HepG2 (cell line): Measurements from ENCODE around the gene CKS2. TPM values are rescaled to one million over a fixed set of nuclear protein-coding genes. Genes with fewer than 3 reads are reported as not detected.

ENCODE experiments used
- ATAC-seq: fragments of 200-7000 bp; cut with Tn5 transposase; 3 replicates; pipeline ENCODE4 v1.9.1; 2020; ENCODE audit warnings: mild to moderate bottlenecking, moderate library complexity
- BruUV-seq: library from RNA; stranded (reverse); fragments of 400-500 nt; replicated peaks from 2 replicates; lab custom pipeline; 2021; lab: Mats Ljungman, UMichigan
- CTCF ChIA-PET: fragments of 300-600 bp; formaldehyde crosslinking; extraction: SDS; loops from one replicate; lab custom pipeline; 2021; ENCODE audit warnings: low total read pairs, inconsistent platforms, low intra/inter-chr PET ratio; lab: Yijun Ruan, JAX
- POLR2A ChIA-PET: fragments of 350-600 bp; sonication (Branson Sonifier 250); formaldehyde crosslinking; loops from one replicate; lab custom pipeline; 2020; ENCODE audit warnings: antibody characterized with exemption, inconsistent platforms; lab: Yijun Ruan, JAX
- DNase-seq: peaks from one replicate; pipeline ENCODE4 v3.0.0-alpha.2; 2015; ENCODE audit warnings: low spot score
- FAIRE-seq: peaks from 3 replicates; lab custom pipeline; 2011; peaks lifted over from hg19 to GRCh38; lab: Jason Lieb, UNC
- H2AFZ ChIP-seq: one replicate; pipeline ENCODE4 v1.6.1; 2011; ENCODE audit warnings: low read length, inconsistent platforms
- H3K27ac ChIP-seq: fragments of 300-600 bp; 3 replicates; pipeline ENCODE4 v1.8.0; 2011; ENCODE audit warnings: mixed run types, mild to moderate bottlenecking, mixed read lengths, low read length, inconsistent platforms; ENCODE audit not compliant: insufficient read depth; ENCODE audit errors: extremely low read length
- H3K27me3 ChIP-seq, 2 experiments: fragments of 200-600 bp in 1 of 2; 2 replicates in 1 of 2; 3 replicates in 1 of 2; pipeline versions ENCODE4 v1.6.0 to v1.8.0; 2011; ENCODE audit warnings: low read length in 2 of 2, mild to moderate bottlenecking in 2 of 2, moderate library complexity in 2 of 2, inconsistent platforms in 1 of 2; ENCODE audit not compliant: insufficient read depth in 2 of 2, control insufficient read depth in 1 of 2
- H3K36me3 ChIP-seq, 2 experiments: fragments of 200-600 bp in 1 of 2; replicated peaks in 1 of 2; 2 replicates in 1 of 2; 3 replicates in 1 of 2; pipeline versions ENCODE4 v1.5.1 to v1.8.0; 2011; ENCODE audit warnings: low read length in 2 of 2, inconsistent platforms in 1 of 2; ENCODE audit not compliant: insufficient read depth in 2 of 2, control insufficient read depth in 1 of 2
- H3K4me1 ChIP-seq: 2 replicates; pipeline ENCODE4 v1.5.1; 2012; ENCODE audit warnings: low read length, inconsistent platforms; ENCODE audit not compliant: insufficient read depth
- H3K4me2 ChIP-seq: 2 replicates; pipeline ENCODE4 v1.6.0; 2011; ENCODE audit warnings: low read depth, low read length, inconsistent platforms
- H3K4me3 ChIP-seq, 3 experiments: fragments of 200-600 bp in 1 of 3; sonication (generic), shearing (Covaris generic) in 1 of 3; replicated peaks in 1 of 3; 2 replicates each; pipeline ENCODE4 v1.5.1; 2011 to 2016; ENCODE audit warnings: low read length in 3 of 3, inconsistent platforms in 2 of 3, low read depth in 2 of 3, mild to moderate bottlenecking in 2 of 3, control low read depth in 1 of 3, mixed read lengths in 1 of 3; ENCODE audit not compliant: insufficient read depth in 1 of 3
- H3K79me2 ChIP-seq: one replicate; pipeline ENCODE4 v1.6.1; 2011; ENCODE audit warnings: low read length, inconsistent platforms; ENCODE audit not compliant: insufficient read depth
- H3K9ac ChIP-seq: 2 replicates; pipeline ENCODE4 v1.6.0; 2011; ENCODE audit warnings: mild to moderate bottlenecking, low read depth, low read length, inconsistent platforms; ENCODE audit not compliant: insufficient read depth
- H3K9me3 ChIP-seq: 2 replicates; pipeline ENCODE4 v1.5.1; 2012; ENCODE audit warnings: mild to moderate bottlenecking, low read length
- H4K20me1 ChIP-seq: 2 replicates; pipeline ENCODE4 v1.6.0; 2011; ENCODE audit warnings: inconsistent platforms, mild to moderate bottlenecking, low read length, moderate library complexity; ENCODE audit not compliant: insufficient read depth
- AGO2 ChIP-seq: fragments of 200-400 bp; formaldehyde crosslinking; optimal IDR thresholded peaks from 2 replicates; pipeline ENCODE3; 2017; ENCODE audit warnings: mild to moderate bottlenecking, low read depth, low read length, moderate library complexity
- HMG20B ChIP-seq: conservative IDR thresholded peaks from 2 replicates; pipeline ENCODE4 v1.6.1; 2016; ENCODE audit warnings: missing genetic modification reagents, missing compliant biosample characterization
- HNF4G ChIP-seq, 2 experiments: sonication (generic) in 1 of 2; formaldehyde crosslinking in 1 of 2; IDR thresholded peaks; 2 replicates each; pipeline versions ENCODE4 v1.4.0 to v1.6.1; 2011 to 2020; ENCODE audit warnings: borderline replicate concordance in 2 of 2, low read depth in 2 of 2, mild to moderate bottlenecking in 2 of 2, low read length in 1 of 2, missing genetic modification reagents in 1 of 2, moderate library complexity in 1 of 2
- KMT2B ChIP-seq: IDR thresholded peaks from 2 replicates; pipeline ENCODE4 v1.6.1; 2016; ENCODE audit warnings: missing genetic modification reagents, missing compliant biosample characterization
- POLR2A ChIP-seq, 2 experiments: IDR thresholded peaks; 2 replicates each; pipeline ENCODE4 v1.6.1; 2011; ENCODE audit warnings: low read depth in 2 of 2, low read length in 2 of 2, mild to moderate bottlenecking in 1 of 2, moderate library complexity in 1 of 2; ENCODE audit not compliant: insufficient read depth in 1 of 2
- RBFOX2 ChIP-seq: fragments of 200-400 bp; formaldehyde crosslinking; IDR thresholded peaks from 2 replicates; pipeline ENCODE4 v1.6.1; 2017; ENCODE audit warnings: low read depth, mild to moderate bottlenecking, low read length
- RBM22 ChIP-seq: fragments of 200-400 bp; formaldehyde crosslinking; optimal IDR thresholded peaks from 2 replicates; pipeline ENCODE3; 2017; ENCODE audit warnings: mild to moderate bottlenecking, low read length, moderate library complexity
- ZNF740 ChIP-seq: sonication (generic); formaldehyde crosslinking; IDR thresholded peaks from 2 replicates; pipeline ENCODE4 v1.4.0; 2020; ENCODE audit warnings: missing genetic modification reagents
- WGBS: methylation state at CpG from one replicate; pipeline ENCODE4 v1.1.6; 2017; ENCODE audit warnings: low lambda C conversion rate; 5-methylcytosine and 5-hydroxymethylcytosine counted together
- in situ Hi-C: cut with HindIII; loops from 2 replicates; pipeline ENCODE4 v1.10.0; 2017; ENCODE audit warnings: low pct_unique_long_range_greater_than_20kb; ENCODE audit not compliant: extremely low pct_ligation_motif_present
- intact Hi-C: fragments of 100-400 bp; cut with micrococcal nuclease; formaldehyde crosslinking; loops from one replicate; pipeline ENCODE4 v1.10.0; 2022; ENCODE audit not compliant: unreplicated experiment
- polyA plus RNA-seq, 8 experiments: library from polyadenylated mRNA; depleted of rRNA in 3 of 8; stranded (reverse) in 7 of 8; unstranded in 1 of 8; fragments of >200 nt; fragmentation: Illumina TruSeq in 4 of 8; extraction: Trizol in 4 of 8; gene quantifications; 2 replicates each; pipeline versions ENCODE4 v1.2.1 to v1.2.3, GENCODE V29; 2011 to 2016; ENCODE audit warnings: low read depth in 4 of 8, missing spikeins in 1 of 8, mixed read lengths in 1 of 8; ENCODE audit not compliant: insufficient read depth in 1 of 8
- total RNA-seq, 5 experiments: library from RNA; depleted of rRNA; stranded (reverse); fragments of >200 nt; fragmentation: Illumina TruSeq; extraction: Trizol; gene quantifications; 2 replicates each; pipeline ENCODE4 v1.2.3, GENCODE V29; 2016; ENCODE audit warnings: low read depth in 1 of 5
- TF ChIP-seq, protein P1 (sequence below): sonication (generic); formaldehyde crosslinking; IDR thresholded peaks from 2 replicates; pipeline ENCODE4 v1.4.0; 2020; ENCODE audit warnings: missing genetic modification reagents

CKS2 gene
- total and polyA plus RNA-seq, 2 of the 13 experiments (the other 11 are each of a cell fraction or from before 2014, with no cell fraction given) = 251 to 317 TPM

- WGBS = 83% methylated on average over 4 of the region's 4 CpGs
- peaks cover 0 to 23% of the 10 kb centered on the region in 2 experiments; a peak in 2 of 5 replicates for H3K36me3 ChIP-seq
- H3K4me2 ChIP-seq = peak overlapping the region; percentile 80
- no peaks in the 10 kb centered on the region; a peak in 1 of 5 replicates for H3K27me3 ChIP-seq
- peaks cover 22% of the 10 kb centered on the region for H4K20me1 ChIP-seq
- peaks cover 68% of the 10 kb centered on the region for H3K4me1 ChIP-seq
- no peak for FAIRE-seq
- DNase-seq = no peak
- CTCF ChIA-PET = no interaction called here
- BruUV-seq = no TSS peak
- POLR2A ChIA-PET = interaction anchor here (1.7 to 2.0 kb wide), 2 partner anchors 41 to 239 kb away, joined by 5 to 17 read pairs; no protein-coding TSS in a partner anchor
- peaks cover 84% of the 10 kb centered on the region for H3K79me2 ChIP-seq
- TF ChIP-seq ZNF740 (CRISPR knock-in tag) = no peak
- TF ChIP-seq HNF4G (IDR thresholded peaks at IDR 0.05; ENCODE audit: borderline replicate concordance, low read depth, low read length) = no peak
- no peak for TF ChIP-seq HNF4G (CRISPR knock-in tag; IDR thresholded peaks at IDR 0.05; ENCODE audit: borderline replicate concordance, low read depth)
- TF ChIP-seq RBM22 = peak; percentile 95
- TF ChIP-seq, protein P1, sequence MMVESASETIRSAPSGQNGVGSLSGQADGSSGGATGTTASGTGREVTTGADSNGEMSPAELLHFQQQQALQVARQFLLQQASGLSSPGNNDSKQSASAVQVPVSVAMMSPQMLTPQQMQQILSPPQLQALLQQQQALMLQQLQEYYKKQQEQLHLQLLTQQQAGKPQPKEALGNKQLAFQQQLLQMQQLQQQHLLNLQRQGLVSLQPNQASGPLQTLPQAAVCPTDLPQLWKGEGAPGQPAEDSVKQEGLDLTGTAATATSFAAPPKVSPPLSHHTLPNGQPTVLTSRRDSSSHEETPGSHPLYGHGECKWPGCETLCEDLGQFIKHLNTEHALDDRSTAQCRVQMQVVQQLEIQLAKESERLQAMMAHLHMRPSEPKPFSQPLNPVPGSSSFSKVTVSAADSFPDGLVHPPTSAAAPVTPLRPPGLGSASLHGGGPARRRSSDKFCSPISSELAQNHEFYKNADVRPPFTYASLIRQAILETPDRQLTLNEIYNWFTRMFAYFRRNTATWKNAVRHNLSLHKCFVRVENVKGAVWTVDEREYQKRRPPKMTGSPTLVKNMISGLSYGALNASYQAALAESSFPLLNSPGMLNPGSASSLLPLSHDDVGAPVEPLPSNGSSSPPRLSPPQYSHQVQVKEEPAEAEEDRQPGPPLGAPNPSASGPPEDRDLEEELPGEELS (CRISPR knock-in tag) = no peak
- TF ChIP-seq KMT2B (CRISPR knock-in tag) = no peak
- peak; percentile 66 for TF ChIP-seq RBFOX2
- peak; percentile 57 for TF ChIP-seq AGO2
- TF ChIP-seq HMG20B (CRISPR knock-in tag) = no peak
- TF ChIP-seq POLR2A (IDR thresholded peaks at IDR 0.05; ENCODE audit: insufficient read depth in 1 of 2, low read depth in 2 of 2, low read length in 2 of 2) = peak in 1 of 2 experiments; percentile 58; a peak in 2 of 4 replicates
- H3K9ac ChIP-seq = peak overlapping the region; percentile 97
- peak overlapping the region in 2 of 3 experiments; percentile 71 to 81; a peak in 2 of 6 replicates for H3K4me3 ChIP-seq
- H3K9me3 ChIP-seq = no peaks in the 10 kb centered on the region
- in situ Hi-C loops = loop anchor here (10.0 kb wide), 1 partner anchor 238 kb away; no protein-coding TSS in a partner anchor
- H3K27ac ChIP-seq = peak overlapping the region; percentile 98
- ATAC-seq = no peak
- intact Hi-C loops = no loop called here
- no peak overlapping the region for H2AFZ ChIP-seq
Measured at GRCh38 chr9:89317282-89317681, 6.3 kb downstream of the CKS2 start.
